HEK293 (cell line): ENCODE data around the gene CD8B.

ENCODE experiments used
- ZFP41 ChIP-seq: fragments of 450-650 bp; formaldehyde crosslinking; IDR thresholded peaks from 2 replicates; pipeline ENCODE4 v1.5.1; 2016; ENCODE audit warnings: missing biosample characterization, missing genetic modification characterization, borderline replicate concordance
- ZNF561 ChIP-seq: fragments of 450-650 bp; IDR thresholded peaks from 2 replicates; pipeline ENCODE4 v1.5.1; 2018; ENCODE audit warnings: missing biosample characterization, missing genetic modification characterization, borderline replicate concordance

- TF ChIP-seq ZFP41 (tag by site-specific recombination) (no peak), ZNF561 (tag by site-specific recombination) (no peak)
Observed at GRCh38 chr2:86825693-86826381, 35.8 kb downstream of the CD8B start.
